ENCODE data around the gene MRC2.

MRC2 gene

DNA sequence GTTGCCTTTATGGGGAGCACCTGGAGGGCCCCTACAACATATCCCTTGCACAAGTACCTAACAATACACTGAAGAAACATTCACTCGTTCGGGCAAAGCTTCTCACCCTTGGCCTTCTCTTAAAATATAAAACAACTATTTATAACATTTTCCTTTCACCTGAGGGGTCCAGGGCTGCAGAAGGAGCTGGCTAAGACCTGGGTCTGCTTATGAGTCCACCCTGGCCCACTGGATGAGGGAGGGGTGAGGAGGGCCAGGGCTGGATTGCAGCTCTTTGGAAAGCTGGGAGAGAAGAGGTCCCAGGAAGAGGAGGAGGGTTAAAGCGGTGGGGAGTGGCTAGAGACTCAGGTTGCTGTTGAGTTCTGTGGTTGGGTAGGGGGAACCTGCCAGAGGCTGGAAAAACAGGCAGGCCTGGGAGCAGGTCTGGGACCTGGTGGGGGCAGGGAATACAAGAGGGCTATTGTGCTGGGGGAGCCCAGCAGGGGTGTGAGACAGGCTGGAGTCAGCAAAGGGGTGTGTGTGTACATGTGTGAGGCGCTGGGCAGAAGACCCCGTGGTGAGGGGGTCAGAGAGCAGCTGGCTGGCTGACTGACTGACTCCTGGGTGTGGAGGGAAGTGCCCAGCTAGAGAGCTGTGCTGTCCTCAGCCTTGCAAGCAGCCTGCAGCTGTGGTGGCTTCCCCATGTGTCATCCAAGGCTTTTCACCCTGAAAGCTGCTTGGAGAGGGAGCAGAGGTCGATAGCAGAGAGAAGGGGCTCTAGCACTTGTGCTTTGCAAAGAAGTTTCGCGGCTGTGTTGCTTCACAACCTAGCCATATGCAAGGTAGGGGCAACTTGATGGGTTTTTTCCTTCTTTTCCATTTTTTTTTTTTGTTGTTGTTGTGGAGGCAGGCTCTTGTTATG lies 10.2 kb upstream of the MRC2 start:
- Histone ChIP-seq H3K27me3 (ENCODE audit: control insufficient read depth, insufficient read depth, low read length) (no peaks in the 10 kb centered on the region), H3K9me3 (ENCODE audit: control insufficient read depth, low read length) (no peaks in the 10 kb centered on the region), H3K9ac (no peak overlapping the region), H3K4me2 (ENCODE audit: low read length) (no peak overlapping the region), H3K79me2 (no peaks in the 10 kb centered on the region), H3K4me1 (no peaks in the 10 kb centered on the region), H2AFZ (no peak overlapping the region), H3K36me3 (ENCODE audit: control insufficient read depth, insufficient read depth, low read length) (no peaks in the 10 kb centered on the region), H3K4me3 (ENCODE audit: low read depth, low read length) (no peak overlapping the region), H3K27ac (no peak overlapping the region)
- TF ChIP-seq, protein P1, sequence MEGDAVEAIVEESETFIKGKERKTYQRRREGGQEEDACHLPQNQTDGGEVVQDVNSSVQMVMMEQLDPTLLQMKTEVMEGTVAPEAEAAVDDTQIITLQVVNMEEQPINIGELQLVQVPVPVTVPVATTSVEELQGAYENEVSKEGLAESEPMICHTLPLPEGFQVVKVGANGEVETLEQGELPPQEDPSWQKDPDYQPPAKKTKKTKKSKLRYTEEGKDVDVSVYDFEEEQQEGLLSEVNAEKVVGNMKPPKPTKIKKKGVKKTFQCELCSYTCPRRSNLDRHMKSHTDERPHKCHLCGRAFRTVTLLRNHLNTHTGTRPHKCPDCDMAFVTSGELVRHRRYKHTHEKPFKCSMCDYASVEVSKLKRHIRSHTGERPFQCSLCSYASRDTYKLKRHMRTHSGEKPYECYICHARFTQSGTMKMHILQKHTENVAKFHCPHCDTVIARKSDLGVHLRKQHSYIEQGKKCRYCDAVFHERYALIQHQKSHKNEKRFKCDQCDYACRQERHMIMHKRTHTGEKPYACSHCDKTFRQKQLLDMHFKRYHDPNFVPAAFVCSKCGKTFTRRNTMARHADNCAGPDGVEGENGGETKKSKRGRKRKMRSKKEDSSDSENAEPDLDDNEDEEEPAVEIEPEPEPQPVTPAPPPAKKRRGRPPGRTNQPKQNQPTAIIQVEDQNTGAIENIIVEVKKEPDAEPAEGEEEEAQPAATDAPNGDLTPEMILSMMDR (IDR thresholded peaks at IDR 0.05), result no peak

DNA sequence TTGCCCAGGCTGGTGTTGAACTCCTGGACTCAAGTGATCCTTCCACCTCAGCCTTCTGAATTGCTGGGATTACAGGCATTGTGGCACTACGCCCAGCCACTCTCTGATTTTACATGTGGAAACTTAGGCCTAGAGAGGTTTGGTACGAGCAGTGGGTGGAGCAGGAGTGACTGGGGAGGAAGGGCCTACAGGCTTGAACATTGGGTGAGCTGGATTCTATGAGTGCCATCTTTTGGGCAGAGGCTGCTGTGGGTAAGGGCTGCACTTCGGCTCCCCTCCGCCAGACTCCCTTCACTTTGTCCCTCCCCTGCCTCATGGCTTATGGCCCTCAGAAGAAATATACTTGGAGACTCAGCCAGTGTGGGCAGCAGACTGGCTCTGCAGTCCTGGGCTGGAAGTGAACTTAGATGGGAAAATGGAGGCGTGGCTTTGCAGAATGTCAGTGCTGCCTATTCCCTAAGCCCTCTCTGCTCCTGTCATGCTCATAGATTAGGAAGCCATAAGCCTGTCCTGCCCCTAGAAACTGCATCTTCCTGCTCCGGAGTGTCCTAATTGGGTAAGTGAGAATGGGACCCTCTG lies 9.5 kb upstream of the MRC2 start:
- no peak overlapping the region for H3K27ac ChIP-seq
- H3K4me2 ChIP-seq (ENCODE audit: low read length), result no peak overlapping the region
- TF ChIP-seq, protein P1 (IDR thresholded peaks at IDR 0.05), result no peak
- H3K36me3 ChIP-seq (ENCODE audit: control insufficient read depth, insufficient read depth, low read length), result no peaks in the 10 kb centered on the region
- H3K27me3 ChIP-seq (ENCODE audit: control insufficient read depth, insufficient read depth, low read length), result no peaks in the 10 kb centered on the region
- H3K4me1 ChIP-seq, result no peaks in the 10 kb centered on the region
- no peak overlapping the region for H2AFZ ChIP-seq
- no peaks in the 10 kb centered on the region for H3K9me3 ChIP-seq (ENCODE audit: control insufficient read depth, low read length)
- no peak overlapping the region for H3K9ac ChIP-seq
- no peaks in the 10 kb centered on the region for H3K79me2 ChIP-seq
- no peak overlapping the region for H3K4me3 ChIP-seq (ENCODE audit: low read depth, low read length)

DNA sequence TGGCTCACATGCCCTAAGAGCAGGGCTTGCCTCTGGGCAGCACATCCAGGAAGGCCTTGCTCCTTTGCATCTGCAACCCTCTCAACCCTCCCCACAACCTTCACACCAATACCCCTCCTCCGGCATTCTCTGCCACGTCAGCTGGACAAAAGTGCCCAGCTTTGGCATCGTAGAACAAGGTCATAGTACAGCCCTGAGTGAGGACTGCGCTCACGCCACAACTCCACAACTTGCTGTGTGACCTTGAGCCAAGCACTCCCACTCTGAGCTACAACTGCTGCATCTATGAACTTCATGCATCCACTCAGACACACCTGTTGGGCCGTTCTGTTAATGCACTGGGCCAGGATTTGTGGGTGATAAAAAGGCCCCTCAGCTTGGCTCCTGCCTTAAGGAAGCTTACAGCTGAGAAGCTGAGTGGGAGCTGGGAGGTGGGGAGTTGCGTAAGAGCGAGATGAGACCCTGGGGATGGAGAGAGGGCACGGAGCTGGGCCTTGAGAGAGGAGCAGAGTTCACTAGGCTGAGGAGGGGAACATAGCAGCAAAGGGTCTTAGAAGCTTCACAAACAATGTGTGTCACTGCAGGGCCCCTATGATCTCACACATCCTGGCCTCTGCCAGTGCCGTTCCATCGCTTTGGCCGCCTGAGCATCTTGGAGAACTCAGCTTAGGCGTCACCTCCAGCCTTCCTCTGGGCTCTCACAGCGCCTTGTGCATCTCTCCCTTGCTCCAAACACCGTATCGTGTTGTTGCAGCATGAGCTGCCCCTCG lies 8.6 kb upstream of the MRC2 start:
- H3K79me2 ChIP-seq, result no peaks in the 10 kb centered on the region
- no peak overlapping the region for H3K4me2 ChIP-seq (ENCODE audit: low read length)
- H3K9me3 ChIP-seq (ENCODE audit: control insufficient read depth, low read length), result no peaks in the 10 kb centered on the region
- H2AFZ ChIP-seq, result no peak overlapping the region
- H3K4me3 ChIP-seq (ENCODE audit: low read depth, low read length), result no peak overlapping the region
- TF ChIP-seq, protein P1 (IDR thresholded peaks at IDR 0.05), result no peak
- H3K4me1 ChIP-seq, result no peaks in the 10 kb centered on the region
- H3K9ac ChIP-seq, result no peak overlapping the region
- no peaks in the 10 kb centered on the region for H3K36me3 ChIP-seq (ENCODE audit: control insufficient read depth, insufficient read depth, low read length)
- no peak overlapping the region for H3K27ac ChIP-seq
- no peaks in the 10 kb centered on the region for H3K27me3 ChIP-seq (ENCODE audit: control insufficient read depth, insufficient read depth, low read length)

DNA sequence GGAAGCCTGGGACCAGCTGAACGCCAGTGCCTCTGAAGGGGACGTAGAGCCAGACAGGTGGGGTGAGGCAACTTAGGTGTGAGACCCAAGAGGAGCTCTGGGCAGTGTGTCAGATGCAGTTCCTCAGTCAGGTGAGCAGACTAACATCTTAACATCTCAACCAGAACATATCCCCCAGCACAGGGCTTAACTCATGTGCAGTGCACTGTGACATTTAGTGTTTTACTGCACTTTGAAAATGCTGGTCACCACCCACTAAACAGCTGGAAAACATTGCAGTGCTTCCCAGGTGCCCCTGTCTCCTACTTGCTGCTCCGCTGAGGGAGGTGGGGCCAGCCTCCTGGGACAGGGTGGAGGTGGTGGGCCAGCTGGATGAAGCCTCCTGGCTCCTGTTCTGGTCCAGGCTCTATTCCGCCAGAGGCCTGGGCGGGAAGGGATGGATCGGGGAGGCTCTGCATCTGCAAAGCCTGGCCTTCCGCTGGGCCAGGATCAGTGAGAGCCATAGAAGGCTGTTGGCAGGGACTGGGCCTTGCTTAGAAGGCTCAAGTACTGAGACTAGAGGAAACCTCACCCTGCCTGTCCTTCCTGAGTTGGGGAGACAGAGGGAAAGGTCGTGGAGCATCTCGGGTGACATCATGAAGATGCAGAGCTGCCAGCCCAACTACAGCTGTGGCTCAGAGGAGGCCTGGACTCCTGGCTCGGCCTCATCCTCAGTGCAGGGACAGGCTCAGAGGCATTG lies 7.9 kb upstream of the MRC2 start:
- Histone ChIP-seq H3K4me1 (no peaks in the 10 kb centered on the region), H3K27ac (no peak overlapping the region), H3K79me2 (no peaks in the 10 kb centered on the region), H3K4me3 (ENCODE audit: low read depth, low read length) (no peak overlapping the region), H2AFZ (no peak overlapping the region), H3K27me3 (ENCODE audit: control insufficient read depth, insufficient read depth, low read length) (no peaks in the 10 kb centered on the region), H3K9me3 (ENCODE audit: control insufficient read depth, low read length) (no peaks in the 10 kb centered on the region), H3K9ac (no peak overlapping the region), H3K4me2 (ENCODE audit: low read length) (no peak overlapping the region), H3K36me3 (ENCODE audit: control insufficient read depth, insufficient read depth, low read length) (no peaks in the 10 kb centered on the region)
- TF ChIP-seq, protein P1 (IDR thresholded peaks at IDR 0.05), result no peak
